ENCODE data around the gene ALDH3B2. TPM values are rescaled to one million over a fixed set of nuclear protein-coding genes. Genes with fewer than 3 reads are reported as not detected.
"Not testable (repeated sequence)": the region's sequence is repeated elsewhere in the genome, so short reads cannot be mapped to it uniquely, and the experiment has no call there.

The ALDH3B2 gene
- total and polyA plus RNA-seq, 2 donors from 2014 or later = 1.6 to 2.1 TPM

DNA sequence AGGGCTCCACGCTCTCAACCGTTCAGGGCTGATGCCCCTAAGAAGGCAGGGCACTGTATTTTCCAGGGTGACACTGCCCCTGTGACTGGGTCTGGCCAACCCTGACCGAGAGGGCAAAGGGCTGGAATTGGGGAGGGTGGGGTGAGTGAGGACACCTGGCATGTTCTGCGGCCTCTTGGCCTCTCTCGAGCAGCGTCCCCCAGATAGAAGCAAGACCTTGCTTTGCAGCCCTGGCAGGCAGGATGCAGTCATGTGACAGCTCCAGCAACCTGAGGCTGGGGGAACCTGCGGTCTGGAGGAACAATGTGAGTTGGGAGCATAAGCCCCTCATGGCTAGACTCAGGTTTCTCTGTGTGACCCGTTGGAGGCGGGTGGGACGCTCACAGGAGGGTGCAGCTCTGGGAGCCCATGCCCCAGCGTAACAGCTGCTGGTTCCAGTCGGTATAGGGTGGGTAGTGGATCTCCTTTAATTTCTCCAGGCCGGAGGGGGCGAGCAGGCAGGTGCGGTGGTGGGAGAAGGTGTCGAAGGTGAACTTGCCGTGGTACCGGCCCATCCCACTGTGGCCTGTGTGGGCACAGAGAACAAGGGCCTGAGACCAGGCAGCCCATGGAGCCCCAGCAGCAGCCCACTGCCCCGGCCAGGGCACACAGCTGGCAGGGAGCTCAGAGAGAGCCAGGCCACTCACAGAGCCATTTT, 11.4 kb downstream of the ALDH3B2 start:
- Histone ChIP-seq H3K27ac (ENCODE audit: low read depth in 2 of 2, low read length in 2 of 2) (no peak overlapping the region), H3K27me3 (ENCODE audit: control insufficient read depth, insufficient read depth, low read length) (no peaks in the 10 kb centered on the region), H3K4me1 (ENCODE audit: control insufficient read depth in 2 of 3, insufficient read depth in 2 of 3, low read depth in 1 of 3, low read length in 3 of 3) (no peaks in the 10 kb centered on the region), H3K9ac (ENCODE audit: low read length in 3 of 3) (no peak overlapping the region), H3K36me3 (ENCODE audit: control insufficient read depth in 2 of 3, insufficient read depth in 3 of 3, low read length in 3 of 3) (no peaks in the 10 kb centered on the region), H3K4me3 (ENCODE audit: low read length in 3 of 3) (no peak overlapping the region), H3K9me3 (ENCODE audit: control insufficient read depth in 2 of 3, insufficient read depth in 1 of 3, low read length in 3 of 3) (no peaks in the 10 kb centered on the region)
- FAIRE-seq (no peak), DNase-seq (peak in 2 of 5 donors; percentile 29 to 54)
- intact Hi-C loops (cut with DNase I) = no loop called here
- no peak for TF ChIP-seq CTCF (IDR thresholded peaks at IDR 0.05; ENCODE audit: borderline replicate concordance, extremely low read depth, insufficient read depth)

DNA sequence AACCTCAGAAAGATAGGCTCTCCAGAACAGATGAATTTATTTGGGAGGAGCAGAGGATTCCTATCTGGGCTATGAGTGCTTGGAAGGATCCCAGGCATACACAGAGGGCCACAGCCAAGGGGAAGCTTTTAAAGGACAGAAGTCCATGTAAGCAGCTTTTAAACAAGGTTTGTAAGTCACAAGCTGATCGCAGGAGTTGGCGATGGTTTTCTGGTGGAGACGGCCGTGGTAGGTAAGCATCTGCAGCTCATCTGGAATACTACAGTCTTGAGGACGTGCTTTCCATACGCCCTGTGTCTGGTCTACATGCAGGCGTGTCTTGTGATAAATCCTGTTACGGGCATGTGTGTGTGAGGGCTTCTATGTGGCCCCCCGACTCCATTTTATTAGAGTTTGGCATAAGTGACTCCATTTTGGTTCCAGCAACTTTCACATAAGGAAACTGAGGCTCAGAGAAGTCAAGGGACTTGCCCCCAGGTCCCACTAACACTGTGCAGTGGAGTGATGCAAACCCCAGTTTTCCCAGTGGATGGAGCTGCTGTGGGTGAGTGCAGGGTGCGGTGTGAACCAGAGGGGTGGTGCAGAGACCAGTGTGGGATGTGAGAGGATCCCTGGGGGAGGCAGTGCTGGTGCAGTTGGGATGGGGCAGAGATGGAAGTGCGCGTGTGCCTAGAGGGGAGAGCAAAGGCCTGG, 12.1 kb downstream of the ALDH3B2 start:
- no peaks in the 10 kb centered on the region for H3K27me3 ChIP-seq (ENCODE audit: control insufficient read depth, insufficient read depth, low read length)
- H3K4me3 ChIP-seq (ENCODE audit: low read length in 3 of 3) = no peak overlapping the region
- H3K9me3 ChIP-seq (ENCODE audit: control insufficient read depth in 2 of 3, insufficient read depth in 1 of 3, low read length in 3 of 3) = no peaks in the 10 kb centered on the region
- TF ChIP-seq CTCF (IDR thresholded peaks at IDR 0.05; ENCODE audit: borderline replicate concordance, extremely low read depth, insufficient read depth) = no peak
- intact Hi-C loops (cut with DNase I) = no loop called here
- FAIRE-seq (no peak), DNase-seq (peak in 1 of 5 donors; percentile 2)
- no peaks in the 10 kb centered on the region for H3K36me3 ChIP-seq (ENCODE audit: control insufficient read depth in 2 of 3, insufficient read depth in 3 of 3, low read length in 3 of 3)
- H3K4me1 ChIP-seq (ENCODE audit: control insufficient read depth in 2 of 3, insufficient read depth in 2 of 3, low read depth in 1 of 3, low read length in 3 of 3) = no peaks in the 10 kb centered on the region
- no peak overlapping the region for H3K9ac ChIP-seq (ENCODE audit: low read length in 3 of 3)
- H3K27ac ChIP-seq (ENCODE audit: low read depth in 2 of 2, low read length in 2 of 2) = no peak overlapping the region

DNA sequence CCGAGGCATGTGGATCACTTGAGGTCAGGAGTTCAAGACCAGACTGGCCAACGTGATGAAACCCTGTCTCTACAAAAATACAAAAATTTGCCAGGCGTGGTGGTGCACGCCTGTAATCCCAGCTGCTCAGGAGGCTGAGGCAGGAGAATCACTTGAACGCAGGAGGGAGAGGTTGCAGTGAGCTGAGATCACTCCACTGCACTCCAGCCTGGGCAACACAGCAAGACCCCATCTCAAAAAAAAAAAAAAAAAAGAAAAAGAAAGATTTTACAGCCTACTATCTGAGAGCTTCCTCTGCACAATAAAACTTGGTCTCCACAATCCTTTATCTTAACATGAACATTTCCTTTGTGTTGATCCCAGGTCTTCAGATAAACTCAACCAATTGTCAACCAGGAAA, 13.7 kb downstream of the ALDH3B2 start:
- H3K4me3 ChIP-seq (ENCODE audit: low read length in 3 of 3); H3K27ac ChIP-seq (ENCODE audit: low read depth in 2 of 2, low read length in 2 of 2); H3K4me1 ChIP-seq (ENCODE audit: control insufficient read depth in 2 of 3, insufficient read depth in 2 of 3, low read depth in 1 of 3, low read length in 3 of 3); intact Hi-C loops (cut with DNase I); H3K36me3 ChIP-seq (ENCODE audit: control insufficient read depth in 2 of 3, insufficient read depth in 3 of 3, low read length in 3 of 3); H3K9ac ChIP-seq (ENCODE audit: low read length in 3 of 3); H3K9me3 ChIP-seq (ENCODE audit: control insufficient read depth in 2 of 3, insufficient read depth in 1 of 3, low read length in 3 of 3); H3K27me3 ChIP-seq (ENCODE audit: control insufficient read depth, insufficient read depth, low read length); FAIRE-seq; DNase-seq: not testable (repeated sequence)

GRCh38 chr11:67659651-67660165, 14.7 kb downstream of the ALDH3B2 start:
- FAIRE-seq; H3K27me3 ChIP-seq (ENCODE audit: control insufficient read depth, insufficient read depth, low read length); intact Hi-C loops (cut with DNase I): not testable (repeated sequence)

More at GRCh38 chr11:67659651-67660165, 14.7 kb downstream of the ALDH3B2 start:
- not testable (repeated sequence) for H3K36me3 ChIP-seq (ENCODE audit: control insufficient read depth in 2 of 3, insufficient read depth in 3 of 3, low read length in 3 of 3); H3K4me1 ChIP-seq (ENCODE audit: control insufficient read depth in 2 of 3, insufficient read depth in 2 of 3, low read depth in 1 of 3, low read length in 3 of 3); H3K9ac ChIP-seq (ENCODE audit: low read length in 3 of 3); H3K9me3 ChIP-seq (ENCODE audit: control insufficient read depth in 2 of 3, insufficient read depth in 1 of 3, low read length in 3 of 3); H3K4me3 ChIP-seq (ENCODE audit: low read length in 3 of 3); H3K27ac ChIP-seq (ENCODE audit: low read depth in 2 of 2, low read length in 2 of 2)
- peak in 1 of 5 donors; percentile 13 for DNase-seq

All from kidney (tissue), 14 donors.